Neural progenitor cell (in vitro differentiated cells): ENCODE measurements around the gene RBPMS2. TPM values are rescaled to one million over a fixed set of nuclear protein-coding genes. Genes with fewer than 3 reads are reported as not detected.

Experiments used
- DNase-seq: peaks from one replicate; pipeline ENCODE4 v3.0.0-alpha.2; 2016; ENCODE audit warnings: low spot score
- H2AFZ ChIP-seq: fragments of 200-600 bp; sonication (generic); replicated peaks from 2 replicates; pipeline ENCODE4 v1.6.1; 2016; ENCODE audit warnings: antibody characterized with exemption
- H3F3A ChIP-seq: fragments of 200-600 bp; sonication (generic); 2 replicates; pipeline ENCODE4 v1.6.1; 2016; ENCODE audit warnings: antibody characterized with exemption, low read depth
- H3K27ac ChIP-seq: fragments of 200-600 bp; sonication (generic); 2 replicates; pipeline ENCODE4 v1.5.1; 2016; ENCODE audit warnings: mild to moderate bottlenecking
- H3K27me3 ChIP-seq: fragments of 200-600 bp; sonication (generic); 2 replicates; pipeline ENCODE4 v1.6.1; 2016; ENCODE audit warnings: mild to moderate bottlenecking, moderate library complexity
- H3K36me3 ChIP-seq: fragments of 200-600 bp; sonication (generic); 2 replicates; pipeline ENCODE4 v1.5.1; 2016
- H3K4me1 ChIP-seq: fragments of 200-600 bp; sonication (generic); 2 replicates; pipeline ENCODE4 v1.6.1; 2016; ENCODE audit warnings: mixed run types
- H3K4me2 ChIP-seq: fragments of 200-600 bp; sonication (generic); 2 replicates; pipeline ENCODE4 v1.6.1; 2016
- H3K4me3 ChIP-seq: fragments of 200-600 bp; sonication (generic); 2 replicates; pipeline ENCODE4 v1.5.1; 2016
- H3K79me2 ChIP-seq: fragments of 200-600 bp; sonication (generic); 2 replicates; pipeline ENCODE4 v1.6.1; 2016; ENCODE audit warnings: low read depth
- H3K9ac ChIP-seq: fragments of 200-600 bp; sonication (generic); 2 replicates; pipeline ENCODE4 v1.6.1; 2016
- H3K9me3 ChIP-seq: fragments of 200-600 bp; sonication (generic); 2 replicates; pipeline ENCODE4 v1.5.1; 2016; ENCODE audit warnings: low read depth
- H4K20me1 ChIP-seq: fragments of 200-600 bp; sonication (generic); 2 replicates; pipeline ENCODE4 v1.6.1; 2016; ENCODE audit warnings: low read depth
- H3K27ac Mint-ChIP-seq: 3 replicates; pipeline ENCODE4 v1.8.0; 2021; ENCODE audit warnings: mixed read lengths
- H3K27me3 Mint-ChIP-seq: 2 replicates; pipeline ENCODE4 v1.8.0; 2022; ENCODE audit warnings: low read depth, mild to moderate bottlenecking, inconsistent platforms, moderate library complexity, mixed read lengths; ENCODE audit not compliant: insufficient read depth
- H3K36me3 Mint-ChIP-seq: 3 replicates; pipeline ENCODE4 v1.8.0; 2021; ENCODE audit warnings: mixed read lengths
- H3K4me1 Mint-ChIP-seq: 3 replicates; pipeline ENCODE4 v1.8.0; 2021; ENCODE audit warnings: mixed read lengths
- H3K4me3 Mint-ChIP-seq: 3 replicates; pipeline ENCODE4 v1.8.0; 2021; ENCODE audit warnings: mild to moderate bottlenecking, moderate library complexity, mixed read lengths
- H3K9me3 Mint-ChIP-seq: 3 replicates; pipeline ENCODE4 v1.8.0; 2020; ENCODE audit warnings: mixed read lengths
- CTCF ChIP-seq: fragments of 200-600 bp; sonication (generic); IDR thresholded peaks from 2 replicates; pipeline ENCODE4 v1.5.1; 2017; ENCODE audit warnings: antibody characterized with exemption, mild to moderate bottlenecking
- EZH2 ChIP-seq: fragments of 200-600 bp; sonication (generic); IDR thresholded peaks from 2 replicates; pipeline ENCODE4 v1.6.1; 2017; ENCODE audit warnings: antibody characterized with exemption, mild to moderate bottlenecking, moderate library complexity
- EZH2phosphoT487 ChIP-seq: fragments of 200-600 bp; sonication (generic); IDR thresholded peaks from 2 replicates; pipeline ENCODE4 v1.6.1; 2017; ENCODE audit warnings: antibody characterized with exemption
- total RNA-seq: library from RNA; depleted of rRNA; stranded (reverse); fragments of >200 nt; gene quantifications from 2 replicates; pipeline ENCODE4 v1.2.3, GENCODE V29; 2015; ENCODE audit warnings: low replicate concordance

RBPMS2 gene
- total RNA-seq, 1 donor from 2014 or later = 0.15 TPM

- Histone ChIP-seq H3K4me2 (no peak overlapping the region), H2AFZ (no peak overlapping the region), H3K27ac (no peak overlapping the region)
Measured at GRCh38 chr15:64749999-64750657, 25.3 kb downstream of the RBPMS2 start.

GRCh38 chr15:64749167-64749566 is 26.2 kb downstream of the RBPMS2 start:
- H3K9me3 Mint-ChIP-seq = no peaks in the 10 kb centered on the region
- no peak overlapping the region for H3K4me3 ChIP-seq
- H3K27ac Mint-ChIP-seq = peak overlapping the region; percentile 18
- no peaks in the 10 kb centered on the region for H3K9me3 ChIP-seq
- H2AFZ ChIP-seq = no peak overlapping the region
- no peaks in the 10 kb centered on the region for H3K36me3 ChIP-seq
- peaks cover 2% of the 10 kb centered on the region for H3K79me2 ChIP-seq
- H3K9ac ChIP-seq = no peak overlapping the region
- peaks cover 13% of the 10 kb centered on the region for H3F3A ChIP-seq
- H3K4me3 Mint-ChIP-seq = no peak overlapping the region
- H3K4me1 ChIP-seq = peaks cover 7% of the 10 kb centered on the region
- no peaks in the 10 kb centered on the region for H4K20me1 ChIP-seq
- DNase-seq = no peak
- no peaks in the 10 kb centered on the region for H3K27me3 Mint-ChIP-seq
- no peaks in the 10 kb centered on the region for H3K27me3 ChIP-seq
- no peak overlapping the region for H3K4me2 ChIP-seq
- TF ChIP-seq CTCF (no peak), EZH2phosphoT487 (no peak), EZH2 (no peak)
- peaks cover 16% of the 10 kb centered on the region for H3K4me1 Mint-ChIP-seq
- H3K36me3 Mint-ChIP-seq = peaks cover 8% of the 10 kb centered on the region
- no peak overlapping the region for H3K27ac ChIP-seq

More at GRCh38 chr15:64749999-64750657, 25.3 kb downstream of the RBPMS2 start:
- Mint-ChIP-seq H3K27me3 (no peaks in the 10 kb centered on the region), H3K27ac (peak overlapping the region; percentile 50), H3K4me1 (peaks cover 16% of the 10 kb centered on the region), H3K9me3 (no peaks in the 10 kb centered on the region), H3K36me3 (peaks cover 8% of the 10 kb centered on the region), H3K4me3 (no peak overlapping the region)
- no peaks in the 10 kb centered on the region for H4K20me1 ChIP-seq
- no peak for TF ChIP-seq EZH2phosphoT487
- peak; percentile 53 for TF ChIP-seq CTCF
- no peak for TF ChIP-seq EZH2
- H3F3A ChIP-seq = peaks cover 13% of the 10 kb centered on the region
- H3K9me3 ChIP-seq = no peaks in the 10 kb centered on the region
- peak; percentile 88 for DNase-seq
- H3K79me2 ChIP-seq = peaks cover 9% of the 10 kb centered on the region
- no peaks in the 10 kb centered on the region for H3K36me3 ChIP-seq
- H3K27me3 ChIP-seq = no peaks in the 10 kb centered on the region
- peaks cover 7% of the 10 kb centered on the region for H3K4me1 ChIP-seq
- no peak overlapping the region for H3K9ac ChIP-seq
- H3K4me3 ChIP-seq = no peak overlapping the region

- Mint-ChIP-seq H3K36me3 (peaks cover 8% of the 10 kb centered on the region), H3K27me3 (no peaks in the 10 kb centered on the region), H3K9me3 (no peaks in the 10 kb centered on the region), H3K4me3 (no peak overlapping the region), H3K27ac (no peak overlapping the region), H3K4me1 (peaks cover 15% of the 10 kb centered on the region)
- Histone ChIP-seq H3K4me2 (no peak overlapping the region), H3K4me3 (no peak overlapping the region), H3K27ac (no peak overlapping the region), H3K36me3 (no peaks in the 10 kb centered on the region), H2AFZ (no peak overlapping the region), H4K20me1 (no peaks in the 10 kb centered on the region), H3K9ac (no peak overlapping the region), H3K79me2 (no peaks in the 10 kb centered on the region), H3K4me1 (peaks cover 11% of the 10 kb centered on the region), H3F3A (peaks cover 13% of the 10 kb centered on the region), H3K27me3 (no peaks in the 10 kb centered on the region), H3K9me3 (no peaks in the 10 kb centered on the region)
- DNase-seq = no peak
- TF ChIP-seq CTCF = no peak
- TF ChIP-seq EZH2phosphoT487 = no peak
- TF ChIP-seq EZH2 = no peak
Measured at GRCh38 chr15:64748251-64748650, 27.1 kb downstream of the RBPMS2 start.
